HG03064 (cell line): Measurements from ENCODE around the gene RASAL2.
"Not testable (repeated sequence)": the region's sequence is repeated elsewhere in the genome, so short reads cannot be mapped to it uniquely, and the experiment has no call there.

Experiments
- ATAC-seq: cut with Tn5 transposase; IDR thresholded peaks from one replicate; pipeline ENCODE4 v1.9.1; 2021; ENCODE audit warnings: low read depth; ENCODE audit not compliant: unreplicated experiment

Gene RASAL2

DNA sequence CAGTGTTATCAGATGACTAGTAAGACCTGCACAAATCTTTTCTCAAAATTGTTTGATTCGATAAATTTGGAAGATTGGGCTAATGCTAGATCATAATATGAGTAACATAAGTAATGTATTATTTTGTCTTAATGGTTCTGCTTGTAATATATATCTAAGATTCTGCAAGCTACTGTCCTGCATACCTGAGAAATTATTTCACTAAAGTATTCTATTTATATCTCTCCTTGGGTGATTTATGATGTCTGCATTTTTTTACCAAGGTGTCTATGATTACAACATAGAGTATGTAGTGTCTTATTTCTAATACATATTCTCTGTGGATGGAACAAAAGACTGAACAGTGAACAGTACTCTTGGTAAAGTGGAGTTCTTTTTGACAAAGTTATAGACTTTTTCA lies 236.2 kb downstream of the RASAL2 start:
- ATAC-seq = no peak

DNA sequence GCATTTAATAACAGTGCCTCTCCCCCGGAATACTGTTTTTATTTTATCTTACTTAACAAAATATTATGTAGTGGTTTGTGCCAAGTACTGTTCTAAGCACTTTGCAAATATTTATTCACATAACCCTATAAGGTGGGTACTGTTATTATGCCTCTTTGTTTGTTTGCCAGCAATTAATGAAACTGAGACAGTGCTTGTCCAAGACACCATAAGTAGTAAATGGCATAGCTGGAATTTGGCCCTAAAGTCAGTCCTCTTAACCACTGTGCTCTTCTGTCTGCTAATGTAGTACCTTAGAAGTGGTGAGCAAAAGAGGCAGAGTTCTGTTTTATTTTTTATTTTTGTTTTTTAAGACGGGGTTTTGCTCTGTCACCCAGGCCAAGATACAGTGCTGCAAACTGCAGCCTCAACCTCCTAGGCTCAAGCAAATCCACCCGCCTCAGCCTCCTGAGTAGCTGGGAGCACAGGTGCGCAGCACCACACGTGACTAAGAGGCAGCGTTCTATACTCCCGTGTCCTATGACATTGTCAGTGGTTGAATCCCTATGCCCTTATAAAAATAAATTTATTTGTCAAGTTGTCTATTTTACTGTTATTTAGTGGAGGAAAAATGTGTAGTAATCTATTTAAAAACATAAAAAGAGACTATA lies 237.1 kb downstream of the RASAL2 start:
- no peak for ATAC-seq

DNA sequence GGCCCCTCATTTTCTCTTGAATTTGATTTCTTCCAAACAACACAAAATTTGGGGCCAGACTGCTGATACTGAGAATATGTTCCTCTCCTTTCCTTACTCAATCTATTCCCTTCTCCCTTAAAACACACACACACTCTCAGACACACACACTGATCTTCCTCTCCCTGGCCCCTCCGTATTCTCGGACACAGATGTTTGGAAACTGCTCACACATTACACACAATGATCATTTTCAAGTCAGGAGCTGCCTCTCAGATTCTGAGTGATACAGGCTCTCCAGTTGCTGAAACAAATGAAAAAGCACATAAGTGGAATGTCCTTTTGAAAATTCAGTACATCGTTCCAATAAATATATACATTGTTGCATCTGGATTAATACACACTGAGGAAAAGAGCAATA lies 241.5 kb downstream of the RASAL2 start:
- ATAC-seq = no peak

DNA sequence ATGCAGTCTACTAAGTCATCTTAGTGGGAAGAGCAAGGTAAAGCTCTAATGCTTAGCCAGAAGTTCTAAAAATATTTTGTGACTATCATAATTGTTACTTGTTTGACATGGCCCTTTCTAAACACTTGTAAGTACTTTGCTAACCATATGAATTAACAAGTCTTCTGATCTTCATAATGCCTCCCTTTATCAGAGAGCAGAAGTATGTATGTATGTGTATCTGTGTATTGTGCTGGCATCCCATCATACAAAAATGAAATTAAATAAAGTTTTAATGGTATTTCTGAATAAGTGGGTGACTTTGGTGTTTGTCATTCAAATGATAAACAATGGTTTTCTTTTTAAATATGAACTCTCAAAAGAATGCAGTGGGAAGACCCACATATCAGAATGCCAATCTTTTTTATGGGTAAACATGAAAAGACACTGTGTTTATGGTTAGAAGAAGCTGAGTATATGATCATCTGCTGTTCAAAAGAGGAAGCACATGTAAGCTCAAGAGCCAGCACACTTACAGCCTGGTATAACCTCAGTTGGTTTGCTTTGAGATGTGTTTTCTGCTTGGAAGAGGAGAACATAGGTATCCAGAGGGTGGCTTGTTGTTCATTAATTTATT lies 243.3 kb downstream of the RASAL2 start:
- ATAC-seq = no peak

DNA sequence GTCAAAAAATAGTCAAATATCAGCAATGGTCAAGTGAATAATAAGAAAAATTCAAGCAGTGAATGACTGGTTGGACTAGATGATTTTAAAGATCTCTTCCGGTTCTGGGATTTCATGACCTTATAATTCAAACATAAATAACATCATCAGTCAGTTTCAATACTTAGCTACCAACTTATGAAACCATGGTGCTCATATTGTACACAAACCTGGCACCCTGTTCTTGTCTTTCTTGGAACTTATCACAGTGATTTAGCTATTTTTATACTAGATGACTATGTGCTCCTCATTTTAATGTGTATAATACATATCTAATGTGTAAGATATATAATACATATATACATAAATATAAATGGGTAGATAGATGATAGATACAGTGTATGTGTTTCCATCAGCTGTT lies 245.9 kb downstream of the RASAL2 start:
- no peak for ATAC-seq

DNA sequence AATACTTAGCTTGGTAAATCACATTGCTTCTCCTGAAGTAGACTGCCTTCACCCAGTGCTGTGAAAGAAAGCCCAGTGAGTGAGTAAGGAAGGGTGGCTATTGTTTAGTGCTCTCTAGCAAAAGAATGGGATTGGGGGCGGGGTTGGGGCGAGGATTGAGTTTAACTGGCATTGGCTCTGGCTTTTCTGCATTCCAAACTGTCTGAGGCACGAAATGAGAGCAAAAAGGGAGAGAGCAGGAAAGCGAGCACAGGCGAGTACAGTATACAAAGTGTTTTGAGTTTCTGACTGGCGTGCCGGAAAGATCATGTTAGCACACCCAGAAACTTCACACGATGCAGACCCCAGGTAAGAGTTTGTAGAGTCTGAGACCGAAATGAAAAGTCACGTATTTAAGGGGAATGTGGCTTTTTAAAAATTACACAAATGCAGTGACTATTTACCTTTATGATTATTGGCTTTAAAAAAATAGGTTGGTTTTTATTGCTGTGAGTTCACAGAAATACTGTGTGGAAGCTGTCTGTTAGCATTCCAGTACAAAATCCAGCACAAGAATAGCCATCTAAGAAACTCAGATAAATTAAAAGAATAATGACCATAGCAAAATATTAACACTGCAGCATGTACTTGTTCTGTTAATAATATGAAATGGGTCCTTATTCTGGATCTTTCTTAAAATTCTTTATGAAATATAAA lies 247.5 kb downstream of the RASAL2 start:
- no peak for ATAC-seq

DNA sequence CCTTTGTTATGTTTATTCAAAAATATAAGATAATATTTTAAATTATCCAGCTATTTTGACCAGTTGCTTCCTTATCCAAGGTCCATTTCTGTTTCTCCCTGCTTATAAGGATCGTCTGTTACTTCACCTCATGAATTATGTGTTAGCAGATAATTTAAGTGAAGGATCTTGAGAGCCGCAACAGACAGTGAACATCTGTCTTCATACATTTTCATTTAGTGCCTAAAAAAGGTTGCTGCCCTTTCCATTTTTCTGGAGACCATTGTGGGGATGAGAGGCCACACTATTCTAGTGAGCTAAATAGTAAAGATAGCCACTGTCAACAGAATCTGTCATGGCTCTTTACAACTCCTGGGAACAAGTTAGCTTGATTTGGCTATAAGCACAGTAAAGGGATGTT lies 248.8 kb downstream of the RASAL2 start:
- no peak for ATAC-seq

DNA sequence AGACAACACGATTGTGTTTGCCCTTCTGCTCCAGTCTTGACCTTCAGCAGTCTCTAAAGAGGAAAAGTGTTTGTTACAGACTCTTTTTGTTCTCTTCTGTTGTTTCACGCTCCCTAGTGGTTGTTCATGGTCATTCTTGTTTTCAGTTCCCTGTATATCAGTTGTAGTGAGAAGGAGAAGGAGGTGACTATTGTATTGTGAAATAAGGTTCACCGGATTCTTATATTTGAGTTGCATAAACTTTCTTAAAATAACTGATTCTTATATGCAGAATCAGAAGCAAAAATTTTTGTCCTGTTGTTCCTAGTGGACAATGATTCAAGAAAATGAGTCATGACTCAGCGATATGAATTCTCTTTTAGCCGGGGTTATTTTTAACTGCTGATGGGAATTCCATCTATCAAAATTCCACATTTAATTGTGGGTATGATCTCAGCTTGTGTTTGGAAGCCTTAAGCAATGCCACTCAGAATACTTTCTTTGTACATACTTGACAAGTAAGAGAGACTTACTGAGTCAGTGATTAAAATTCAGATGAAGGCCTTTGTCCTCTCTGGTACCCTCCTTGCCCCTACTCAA lies 250.7 kb downstream of the RASAL2 start:
- ATAC-seq = no peak

DNA sequence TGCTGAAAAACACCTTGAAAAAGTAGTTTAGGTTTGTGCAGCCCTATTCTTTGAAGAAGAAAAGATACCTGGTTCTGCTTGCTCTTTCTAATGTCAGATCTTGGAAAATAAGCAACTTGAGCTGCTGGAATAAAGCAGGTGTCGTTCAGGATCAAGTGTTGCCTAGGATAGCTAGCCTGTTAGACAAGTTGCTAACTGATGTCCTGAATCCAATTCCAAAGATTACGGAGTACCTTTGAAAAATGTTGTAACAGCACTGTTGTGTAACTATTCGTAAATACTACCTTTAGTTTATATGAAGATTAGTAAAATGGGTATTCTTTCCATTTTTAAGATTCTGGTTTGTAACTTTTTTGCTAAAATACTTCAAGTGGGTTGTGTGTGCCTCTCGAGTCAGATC lies 251.3 kb downstream of the RASAL2 start:
- no peak for ATAC-seq

DNA sequence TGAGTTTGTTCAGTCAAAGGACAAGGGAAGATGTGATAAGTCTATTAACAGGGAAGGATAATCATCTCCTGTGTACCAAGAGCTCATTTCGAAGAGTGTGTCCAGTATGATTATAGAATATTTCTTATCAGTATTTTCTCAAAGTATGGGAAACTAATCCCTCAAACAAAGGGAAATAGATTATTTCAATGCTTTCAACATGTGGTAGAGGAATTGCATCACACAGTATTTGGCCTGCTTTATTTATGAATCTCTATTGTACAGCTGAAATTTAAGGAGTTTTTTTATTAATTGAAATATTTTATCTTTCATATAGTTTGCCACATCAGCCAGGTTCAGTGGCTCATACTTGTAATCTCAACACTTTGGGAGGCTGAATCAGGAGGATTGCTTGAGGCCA lies 251.9 kb downstream of the RASAL2 start:
- no peak for ATAC-seq

DNA sequence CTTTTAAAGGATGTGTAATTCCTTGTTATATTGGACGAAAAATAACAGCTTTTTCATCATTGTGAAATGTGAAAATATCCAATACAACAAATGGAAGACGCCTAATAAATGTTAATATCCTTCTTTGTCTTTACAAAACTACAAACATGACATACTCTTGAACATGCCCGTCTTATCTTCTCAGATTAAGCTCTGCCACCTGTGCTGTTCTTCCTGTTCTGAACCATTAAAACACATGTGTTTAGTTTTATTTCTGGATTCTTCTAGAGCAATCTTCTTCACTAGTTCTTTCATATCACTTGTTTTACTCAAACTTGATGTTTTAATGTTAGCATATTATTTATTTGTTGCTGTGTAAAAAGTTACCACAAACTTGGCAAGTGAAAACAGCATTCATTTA lies 255.9 kb downstream of the RASAL2 start:
- no peak for ATAC-seq

DNA sequence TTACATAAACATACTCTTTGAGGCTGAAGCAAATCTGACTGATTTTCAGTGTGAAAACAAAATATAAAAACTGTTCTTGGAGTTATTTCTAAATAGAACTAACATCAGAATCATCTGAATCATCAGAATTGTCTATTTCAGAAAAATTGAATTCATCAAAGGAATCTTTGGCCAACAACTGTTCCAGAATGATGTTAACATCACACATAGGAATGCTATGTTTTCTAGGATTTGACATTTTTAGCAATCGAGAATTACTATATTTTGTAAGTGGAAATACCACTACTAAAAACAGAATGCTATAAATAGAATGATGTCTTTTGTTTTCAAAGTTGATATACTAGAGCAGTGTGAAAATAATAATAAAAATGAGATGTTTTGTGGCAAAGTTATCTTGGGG lies 258.0 kb downstream of the RASAL2 start:
- ATAC-seq = not testable (repeated sequence)

DNA sequence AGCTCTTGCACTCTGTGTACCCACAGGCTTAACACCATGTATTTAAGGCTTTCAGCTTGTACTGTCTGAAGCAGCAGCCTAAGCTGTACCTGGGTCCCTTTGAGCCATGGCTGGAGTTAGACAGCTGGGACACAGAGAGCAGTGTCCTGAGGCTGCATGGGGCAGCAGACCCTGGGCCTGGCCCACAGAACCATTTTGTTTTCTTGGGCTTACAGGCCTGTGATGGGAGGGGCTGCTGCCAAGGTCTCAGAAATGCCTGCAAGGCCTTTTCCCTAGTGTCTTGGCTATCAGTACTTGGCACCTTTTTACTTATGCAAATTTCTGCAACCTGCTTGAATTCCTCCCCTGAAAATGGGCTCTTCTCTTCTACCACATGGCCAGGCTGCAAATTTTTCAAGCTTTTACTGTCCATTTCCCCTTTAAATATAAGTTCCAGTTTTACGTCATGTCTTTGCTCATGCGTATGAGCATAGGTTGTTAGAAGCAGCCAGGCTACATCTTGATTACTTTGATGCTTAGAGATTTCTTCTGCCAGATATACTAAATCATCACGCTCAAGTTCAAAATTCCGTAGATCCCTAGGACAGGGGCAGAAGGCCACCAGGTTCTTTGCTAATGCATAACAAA lies 259.0 kb downstream of the RASAL2 start:
- ATAC-seq = no peak

DNA sequence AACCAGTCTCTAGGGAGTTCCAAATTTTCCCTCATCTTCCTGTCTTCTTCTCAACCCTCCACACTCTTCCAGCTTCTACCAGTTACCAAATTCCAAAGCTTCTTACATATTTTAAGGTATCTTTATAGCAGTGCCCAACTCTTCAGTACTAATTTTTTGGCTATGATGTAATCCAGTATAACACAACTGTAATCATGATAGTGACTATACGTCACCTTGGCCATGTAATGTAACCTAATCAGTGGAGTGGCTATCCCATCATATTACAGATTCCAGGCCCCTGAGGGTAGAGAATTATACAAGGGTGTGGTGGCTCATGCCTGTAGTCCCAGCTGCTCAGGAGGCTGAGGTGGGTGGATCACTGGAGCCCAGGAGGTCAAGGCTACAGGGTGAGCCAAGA lies 259.6 kb downstream of the RASAL2 start:
- ATAC-seq = no peak

DNA sequence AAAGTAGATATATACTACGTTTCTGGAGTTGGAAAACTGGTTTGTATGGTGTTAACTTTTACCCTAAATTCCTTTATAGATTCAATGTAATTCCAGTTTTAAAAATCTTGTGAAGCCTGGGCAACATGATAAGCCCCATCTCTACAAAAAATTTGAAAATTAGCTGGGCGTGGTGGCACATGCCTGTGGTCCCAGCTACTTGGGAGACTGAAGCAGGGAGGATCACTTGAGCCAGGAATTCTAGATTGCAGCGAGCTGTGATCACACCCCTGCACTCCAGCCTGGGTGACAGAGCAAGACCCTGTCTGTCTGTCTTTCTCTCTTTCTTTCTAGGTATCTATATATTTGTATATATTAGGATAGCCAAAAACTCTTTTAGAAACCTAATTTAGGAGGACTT lies 260.9 kb downstream of the RASAL2 start:
- ATAC-seq = no peak

DNA sequence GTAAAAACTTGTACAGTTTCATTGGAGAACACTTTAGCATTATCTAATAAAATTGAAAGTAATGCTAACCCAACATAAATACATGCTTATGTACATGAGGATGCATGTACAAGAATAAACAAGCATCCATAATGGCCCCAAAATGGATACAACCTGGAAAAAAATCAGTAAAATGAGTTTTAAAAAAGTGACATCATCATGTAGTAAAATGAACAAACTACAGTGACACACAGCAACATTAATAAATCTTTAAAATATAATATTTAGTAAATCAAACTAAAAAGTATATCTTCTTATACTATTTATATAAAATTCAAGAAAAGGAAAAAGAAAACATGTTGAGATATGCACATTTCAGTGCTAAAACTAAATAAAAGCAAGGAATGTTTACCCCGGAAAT lies 262.4 kb downstream of the RASAL2 start:
- ATAC-seq = no peak

DNA sequence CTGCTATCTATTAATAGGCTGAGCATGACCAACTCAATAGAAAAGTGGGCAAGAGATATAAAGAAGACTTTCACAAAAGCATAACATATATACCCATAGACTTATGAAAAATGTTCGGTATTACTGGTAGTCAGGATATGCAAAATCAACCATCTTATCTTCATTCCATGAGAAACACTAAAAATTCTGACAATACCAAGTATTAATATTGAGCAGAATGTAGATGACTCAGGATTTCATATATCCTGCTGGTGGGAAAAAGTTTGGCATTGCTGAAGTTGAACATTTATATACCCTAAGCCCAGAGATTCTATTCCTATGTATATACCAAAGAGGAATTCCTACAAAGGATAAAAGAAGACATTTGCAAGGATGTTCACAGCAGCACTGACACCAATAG lies 264.6 kb downstream of the RASAL2 start:
- ATAC-seq = no peak

DNA sequence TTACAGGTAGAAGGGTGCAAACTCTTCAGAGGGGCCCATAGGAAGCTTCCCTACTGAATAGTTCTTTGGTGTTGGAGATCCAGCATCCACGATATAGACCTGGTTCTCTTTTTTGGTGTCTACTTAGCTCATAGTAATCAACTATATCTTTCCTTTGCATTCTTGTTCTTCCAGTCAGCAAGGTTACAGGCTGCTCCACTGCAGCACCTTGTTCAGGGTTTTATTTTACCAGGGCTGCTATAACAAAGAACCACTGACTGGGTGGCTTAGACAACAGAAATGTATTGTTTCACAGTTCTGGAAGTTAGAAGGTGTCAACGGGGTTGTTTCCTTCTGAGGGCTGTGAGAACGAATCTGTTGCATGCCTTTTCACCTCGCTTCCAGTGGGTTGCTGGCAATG lies 266.5 kb downstream of the RASAL2 start:
- ATAC-seq = no peak

DNA sequence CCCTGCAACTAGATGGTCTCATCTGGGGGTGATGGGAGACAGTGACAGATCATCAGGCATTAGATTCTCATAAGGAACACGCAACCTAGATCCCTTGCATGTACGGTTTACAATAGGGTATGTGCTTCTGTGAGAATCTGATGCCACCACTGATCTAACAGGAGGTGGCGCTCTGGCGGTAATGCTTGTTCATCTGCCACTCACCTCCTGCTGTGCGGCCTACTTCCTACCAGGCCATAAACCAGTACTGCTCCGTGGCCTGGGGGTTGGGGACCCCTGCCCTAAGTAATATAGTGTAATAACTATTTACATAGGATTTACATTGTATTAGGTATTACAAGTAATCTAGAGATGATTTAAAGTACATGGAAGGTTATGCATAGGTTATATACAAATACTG lies 267.9 kb downstream of the RASAL2 start:
- ATAC-seq = no peak

DNA sequence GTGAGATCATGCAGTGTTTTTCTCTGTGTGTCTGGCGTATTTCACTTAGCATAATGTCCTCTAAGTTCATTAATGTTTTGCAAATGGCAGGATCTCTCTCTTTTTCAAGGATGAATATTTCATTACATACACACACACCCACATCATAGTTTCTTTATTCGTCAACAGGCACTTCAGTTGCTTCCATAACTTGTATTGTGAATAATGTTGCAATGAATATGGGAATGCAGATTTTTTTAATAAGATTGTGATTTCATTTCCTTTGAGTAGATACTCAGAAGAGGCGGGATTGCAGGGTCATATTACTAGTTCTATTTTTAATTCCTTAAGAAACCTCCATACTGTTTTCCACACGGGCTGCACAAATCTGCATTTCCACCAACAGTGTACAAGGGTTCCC lies 268.8 kb downstream of the RASAL2 start:
- no peak for ATAC-seq

DNA sequence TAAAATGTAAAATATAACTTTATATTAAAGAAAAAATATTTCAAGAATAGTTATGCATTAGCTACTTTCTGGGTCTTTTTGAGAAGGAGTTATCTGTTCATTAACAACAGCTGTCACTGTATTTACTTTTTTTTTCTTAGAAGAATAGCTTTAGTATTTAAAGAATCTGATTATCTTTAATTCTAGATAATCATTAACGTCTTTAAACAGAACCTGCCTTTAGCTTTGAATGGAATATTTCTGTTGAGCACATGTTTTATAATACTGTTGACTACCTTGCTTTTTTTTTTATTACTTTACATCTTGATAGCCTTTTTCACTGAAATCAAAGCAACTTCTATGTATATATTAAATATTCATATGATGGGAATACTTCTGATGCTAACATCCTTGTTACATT lies 270.9 kb downstream of the RASAL2 start:
- no peak for ATAC-seq
